ENCODE data around the gene ADGRF3. TPM values are rescaled to one million over a fixed set of nuclear protein-coding genes. Genes with fewer than 3 reads are reported as not detected.

Gene ADGRF3
- total and polyA plus RNA-seq, 9 of the 15 experiments (the other 6 are each of a cell fraction or from before 2014, with no cell fraction given): 0.04 to 0.54 (median 0.16) TPM; not detected in 2

- TF ChIP-seq POLR2H (tag; IDR thresholded peaks at IDR 0.05; ENCODE audit: low read depth): 0 out of 2 replicates have a peak, but pooled peaks have one; percentile 25
- no peak for TF ChIP-seq GATAD2B (IDR thresholded peaks at IDR 0.05; ENCODE audit: borderline replicate concordance)
- 0 out of 2 replicates have a peak, but pooled peaks have one; percentile 28 for TF ChIP-seq CEBPG (CRISPR knock-in tag; IDR thresholded peaks at IDR 0.05)
- no peak for TF ChIP-seq CEBPG (tag; conservative IDR thresholded peaks at IDR 0.05 in 1 of 2, IDR thresholded peaks at IDR 0.05 in 1 of 2)
- TF ChIP-seq KLF10 (CRISPR knock-in tag; IDR thresholded peaks at IDR 0.05): no peak
- peak; percentile 49 for TF ChIP-seq ELF1 (tag; IDR thresholded peaks at IDR 0.05)
- TF ChIP-seq GABPA (tag; conservative IDR thresholded peaks at IDR 0.05; ENCODE audit: low read depth): peak; percentile 38
Measured at GRCh38 chr2:26273501-26273900, 73.1 kb downstream of the ADGRF3 start (continued).

GRCh38 chr2:26270373-26270772, 76.2 kb downstream of the ADGRF3 start:
- intact Hi-C loops (cut with micrococcal nuclease): no loop called here
- H3K79me2 ChIP-seq (ENCODE audit: control insufficient read depth, insufficient read depth, low read length): no peaks in the 10 kb centered on the region
- TF ChIP-seq ZNF445 (CRISPR knock-in tag; IDR thresholded peaks at IDR 0.05; ENCODE audit: low read depth) (no peak), MAFK (IDR thresholded peaks at IDR 0.05; ENCODE audit: low read length) (no peak), MCM3 (IDR thresholded peaks at IDR 0.05) (no peak), MTA1 (IDR thresholded peaks at IDR 0.05; ENCODE audit: borderline replicate concordance) (no peak), RNF2 (IDR thresholded peaks at IDR 0.05) (no peak), GABPB2 (CRISPR knock-in tag; conservative IDR thresholded peaks at IDR 0.05) (no peak)
- DNase-seq (ENCODE audit: extremely low read depth in 1 of 4, low spot score in 3 of 4) (no peak), ATAC-seq (no peak), FAIRE-seq (no peak)
- peaks cover 0 to 11% of the 10 kb centered on the region in 2 experiments; a peak in 1 of 5 replicates for H3K4me1 ChIP-seq (replicated peaks in 1 of 2; ENCODE audit: control insufficient read depth in 2 of 2, insufficient read depth in 2 of 2, low read length in 2 of 2)
- no peak overlapping the region for H3K9ac ChIP-seq (ENCODE audit: insufficient read depth in 1 of 2, low read depth in 2 of 2, low read length in 2 of 2)
- no peak overlapping the region for H3K4me3 ChIP-seq
- no peak overlapping the region for H3K4me2 ChIP-seq (ENCODE audit: insufficient read depth, low read length)
- no peaks in the 10 kb centered on the region for H3K27me3 ChIP-seq (ENCODE audit: control insufficient read depth in 2 of 2, insufficient read depth in 2 of 2, low read length in 2 of 2)
- no TSS peak for BruUV-seq (replicated peaks)
- no peak overlapping the region for H2AFZ ChIP-seq (ENCODE audit: low read depth, low read length)
- H3K36me3 ChIP-seq (ENCODE audit: control insufficient read depth, insufficient read depth, low read length): peaks cover 23% of the 10 kb centered on the region; the same call in 2 of the 3 replicates
- no peaks in the 10 kb centered on the region for H3K9me1 ChIP-seq (ENCODE audit: control insufficient read depth, insufficient read depth, low read length)
- ChIA-PET CTCF (ENCODE audit: low intra/inter-chr PET ratio) (interaction anchor here (0.7 kb wide), 1 partner anchor 48 kb away, joined by 3 read pairs; no protein-coding TSS in a partner anchor), POLR2A (interaction anchor here (0.7 to 1.3 kb wide), 4 partner anchors 10 to 74 kb away, joined by 3 to 4 read pairs (median 3); no protein-coding TSS in a partner anchor)
- in situ Hi-C loops (cut with MboI): no loop called here
- H3K9me3 ChIP-seq (replicated peaks; ENCODE audit: control insufficient read depth, insufficient read depth, low read depth, low read length): no peaks in the 10 kb centered on the region
- no peaks in the 10 kb centered on the region for H4K20me1 ChIP-seq (replicated peaks; ENCODE audit: control insufficient read depth, insufficient read depth, low read length)
- no peak overlapping the region for H3K27ac ChIP-seq (ENCODE audit: extremely low read depth, low read depth, low read length)
